Thoracic aorta (tissue), 2 donors: ENCODE measurements around the gene TACC2. TPM values are rescaled to one million over a fixed set of nuclear protein-coding genes. Genes with fewer than 3 reads are reported as not detected.

ENCODE experiments used
- ATAC-seq: fragments of 150-250 bp; one replicate; pipeline ENCODE4 v1.8.0; 2017; ENCODE audit warnings: low read depth; ENCODE audit not compliant: insufficient number of reproducible peaks, low FRiP score
- DNase-seq: peaks from one replicate; pipeline ENCODE4 v3.0.0-alpha.2; 2020; ENCODE audit warnings: low spot score
- H3K27ac ChIP-seq, 2 donors: fragments of 200-600 bp; sonication (generic); 1 replicate in 1 of 2; 2 replicates in 1 of 2; pipeline ENCODE4 v1.5.1; 2016; ENCODE audit warnings: mild to moderate bottlenecking in 2 of 2, moderate library complexity in 2 of 2
- H3K27me3 ChIP-seq: fragments of 200-600 bp; sonication (generic); replicated peaks from 2 replicates; pipeline ENCODE4 v1.6.0; 2016; ENCODE audit warnings: mild to moderate bottlenecking; ENCODE audit not compliant: insufficient read depth
- H3K36me3 ChIP-seq: fragments of 200-600 bp; sonication (generic); one replicate; pipeline ENCODE4 v1.5.1; 2016
- H3K4me1 ChIP-seq, 2 donors: fragments of 200-600 bp; sonication (generic); 1 replicate in 1 of 2; 2 replicates in 1 of 2; pipeline versions ENCODE4 v1.5.1 to v1.6.0; 2016; ENCODE audit warnings: low read depth in 2 of 2, mild to moderate bottlenecking in 1 of 2; ENCODE audit not compliant: control insufficient read depth in 1 of 2
- H3K4me3 ChIP-seq: fragments of 200-600 bp; sonication (generic); 2 replicates; pipeline ENCODE4 v1.5.1; 2016; ENCODE audit warnings: mild to moderate bottlenecking
- H3K9me3 ChIP-seq: fragments of 200-600 bp; sonication (generic); 2 replicates; pipeline ENCODE4 v1.5.1; 2016
- CTCF ChIP-seq: fragments of 200-600 bp; sonication (generic); IDR thresholded peaks from one replicate; pipeline ENCODE4 v1.5.1; 2019; ENCODE audit warnings: antibody characterized with exemption
- total RNA-seq, 2 donors: library from RNA; depleted of rRNA; stranded (reverse); fragments of >200 nt; gene quantifications; one replicate each; pipeline versions ENCODE4 v1.1.0 to v1.2.3, GENCODE V29; 2016

TACC2 gene
- total RNA-seq, 2 donors from 2014 or later, result 52.1 to 71.0 TPM

GRCh38 chr10:122298598-122299301 lies 309.8 kb downstream of the TACC2 start:
- Histone ChIP-seq H3K27me3 (no peaks in the 10 kb centered on the region), H3K4me3 (peak overlapping the region; percentile 53), H3K9me3 (no peaks in the 10 kb centered on the region), H3K36me3 (no peaks in the 10 kb centered on the region), H3K4me1 (peaks cover 0 to 6% of the 10 kb centered on the region in 2 donors), H3K27ac (no peak overlapping the region)
- ATAC-seq (peak; percentile 62), DNase-seq (no peak)
- TF ChIP-seq CTCF, result peak; percentile 93

- H3K4me3 ChIP-seq, result no peak overlapping the region
- TF ChIP-seq CTCF, result no peak
- no peak for ATAC-seq
- DNase-seq, result no peak
- no peaks in the 10 kb centered on the region for H3K36me3 ChIP-seq
- H3K4me1 ChIP-seq, result peaks cover 0 to 6% of the 10 kb centered on the region in 2 donors
- no peak overlapping the region for H3K27ac ChIP-seq
- no peaks in the 10 kb centered on the region for H3K27me3 ChIP-seq
- H3K9me3 ChIP-seq, result no peaks in the 10 kb centered on the region
These were observed 310.6 kb downstream of the TACC2 start for GRCh38 chr10:122299423-122300075.

GRCh38 chr10:122301055-122301810 lies 312.3 kb downstream of the TACC2 start:
- Histone ChIP-seq H3K4me3 (no peak overlapping the region), H3K27me3 (no peaks in the 10 kb centered on the region), H3K9me3 (no peaks in the 10 kb centered on the region), H3K4me1 (peaks cover 0 to 6% of the 10 kb centered on the region in 2 donors), H3K36me3 (no peaks in the 10 kb centered on the region), H3K27ac (no peak overlapping the region)
- DNase-seq (no peak), ATAC-seq (no peak)
- no peak for TF ChIP-seq CTCF

GRCh38 chr10:122301811-122302115 lies 312.8 kb downstream of the TACC2 start:
- Histone ChIP-seq H3K36me3 (no peaks in the 10 kb centered on the region), H3K4me1 (peaks cover 0 to 6% of the 10 kb centered on the region in 2 donors), H3K4me3 (no peak overlapping the region), H3K27me3 (no peaks in the 10 kb centered on the region), H3K9me3 (no peaks in the 10 kb centered on the region), H3K27ac (no peak overlapping the region)
- DNase-seq (no peak), ATAC-seq (no peak)
- no peak for TF ChIP-seq CTCF

GRCh38 chr10:122302315-122302714 lies 313.4 kb downstream of the TACC2 start:
- H3K4me1 ChIP-seq, result peaks cover 3 to 11% of the 10 kb centered on the region in 2 donors
- H3K9me3 ChIP-seq, result no peaks in the 10 kb centered on the region
- no peak overlapping the region for H3K4me3 ChIP-seq
- H3K36me3 ChIP-seq, result no peaks in the 10 kb centered on the region
- H3K27me3 ChIP-seq, result no peaks in the 10 kb centered on the region
- no peak overlapping the region for H3K27ac ChIP-seq
- DNase-seq (no peak), ATAC-seq (no peak)
- no peak for TF ChIP-seq CTCF
